T-cell (primary cell): Measurements from ENCODE around the gene PGAM1. TPM values are rescaled to one million over a fixed set of nuclear protein-coding genes. Genes with fewer than 3 reads are reported as not detected.
A peak's percentile ranks its signal among the peaks of the same experiment; 100 is the strongest.
"Not testable (repeated sequence)": the region's sequence is repeated elsewhere in the genome, so short reads cannot be mapped to it uniquely, and the experiment has no call there.

Experiments used
- ATAC-seq, 4 experiments: fragments of 200-7000 bp in 3 of 4; fragments of 150-1000 bp in 1 of 4; cut with Tn5 transposase; replicated peaks in 1 of 4; 1 replicate in 3 of 4; 2 replicates in 1 of 4; pipeline ENCODE4 v1.10.0; 2021; ENCODE audit warnings: moderate library complexity in 3 of 4, mild to moderate bottlenecking in 2 of 4, moderate number of reproducible peaks in 1 of 4
- CTCF ChIA-PET, 2 donors: fragments of 300-600 bp; sonication (Branson Sonifier 250); formaldehyde crosslinking; loops; one replicate each; lab custom pipeline; 2022; ENCODE audit warnings: antibody characterized with exemption in 2 of 2; lab: Charles Lee
- POLR2A ChIA-PET, 2 donors: fragments of 300-600 bp; sonication (Branson Sonifier 250); formaldehyde crosslinking; loops; one replicate each; lab custom pipeline; 2022; ENCODE audit warnings: antibody characterized with exemption in 2 of 2; lab: Charles Lee
- DNase-seq, 35 experiments: peaks; one replicate each; pipeline versions ENCODE4 v3.0.0 to v3.0.0-alpha.2; 2013 to 2023
- H3K27ac ChIP-seq: one replicate; pipeline ENCODE4 v1.5.1; 2013; ENCODE audit warnings: low read length
- H3K27me3 ChIP-seq, 2 experiments: replicated peaks in 1 of 2; 1 replicate in 1 of 2; 2 replicates in 1 of 2; pipeline versions ENCODE4 v1.6.1 to v1.7.0; 2013; ENCODE audit warnings: low read length in 1 of 2, mixed read lengths in 1 of 2; ENCODE audit not compliant: control insufficient read depth in 2 of 2, insufficient read depth in 2 of 2; ENCODE audit errors: extremely low read depth in 1 of 2
- H3K36me3 ChIP-seq, 2 donors: 1 replicate in 1 of 2; 2 replicates in 1 of 2; pipeline versions ENCODE4 v1.6.1 to v1.7.0; 2013; ENCODE audit warnings: low read length in 1 of 2; ENCODE audit not compliant: control insufficient read depth in 2 of 2, insufficient read depth in 1 of 2; ENCODE audit errors: extremely low read depth in 1 of 2
- H3K4me1 ChIP-seq, 2 experiments: 1 replicate in 1 of 2; 2 replicates in 1 of 2; pipeline versions ENCODE4 v1.6.1 to v1.7.0; 2013; ENCODE audit warnings: low read length in 2 of 2, mixed read lengths in 1 of 2; ENCODE audit not compliant: insufficient read depth in 2 of 2, control insufficient read depth in 1 of 2; ENCODE audit errors: extremely low read depth in 1 of 2
- H3K4me3 ChIP-seq, 2 donors: 1 replicate in 1 of 2; 2 replicates in 1 of 2; pipeline versions ENCODE4 v1.5.1 to v1.7.0; 2013; ENCODE audit warnings: mild to moderate bottlenecking in 2 of 2, low read length in 1 of 2, moderate library complexity in 1 of 2; ENCODE audit not compliant: control insufficient read depth in 1 of 2; ENCODE audit errors: extremely low read depth in 1 of 2
- H3K9me3 ChIP-seq: 2 replicates; pipeline ENCODE4 v1.7.0; 2013
- H3K27ac Mint-ChIP-seq, 2 donors: one replicate each; pipeline ENCODE4 v1.8.0; 2020 to 2021; ENCODE audit warnings: mild to moderate bottlenecking in 2 of 2, mixed read lengths in 2 of 2
- H3K27me3 Mint-ChIP-seq, 2 donors: one replicate each; pipeline ENCODE4 v1.8.0; 2021 to 2022; ENCODE audit warnings: mixed read lengths in 2 of 2
- H3K36me3 Mint-ChIP-seq: one replicate; pipeline ENCODE4 v1.8.0; 2021; ENCODE audit warnings: mixed read lengths
- H3K4me1 Mint-ChIP-seq, 3 donors: one replicate each; pipeline ENCODE4 v1.8.0; 2020 to 2022; ENCODE audit warnings: mixed read lengths in 3 of 3, mild to moderate bottlenecking in 1 of 3
- H3K4me3 Mint-ChIP-seq, 3 donors: one replicate each; pipeline ENCODE4 v1.8.0; 2020 to 2022; ENCODE audit warnings: mild to moderate bottlenecking in 3 of 3, mixed read lengths in 3 of 3, moderate library complexity in 3 of 3
- H3K9me3 Mint-ChIP-seq, 3 donors: one replicate each; pipeline ENCODE4 v1.8.0; 2020 to 2022; ENCODE audit warnings: mixed read lengths in 3 of 3
- WGBS: methylation state at CpG from one replicate; pipeline ENCODE4 v1.1.5; 2013; ENCODE audit warnings: missing lambda C conversion rate; ENCODE audit not compliant: insufficient coverage; 5-methylcytosine and 5-hydroxymethylcytosine counted together
- total RNA-seq, 35 experiments: library from RNA in 6 of 35; stranded (reverse) in 6 of 35; fragments of 120-200 nt in 1 of 35; gene quantifications; one replicate each; pipeline versions ENCODE4 v1.2.1 to v1.2.4 and lab custom pipeline; 2013 to 2026

The PGAM1 gene
- total RNA-seq, 5 donors from 2014 or later (not counting 1 experiment from before 2014, with no cell fraction given): 66.3 to 108 (median 94.8) TPM

DNA sequence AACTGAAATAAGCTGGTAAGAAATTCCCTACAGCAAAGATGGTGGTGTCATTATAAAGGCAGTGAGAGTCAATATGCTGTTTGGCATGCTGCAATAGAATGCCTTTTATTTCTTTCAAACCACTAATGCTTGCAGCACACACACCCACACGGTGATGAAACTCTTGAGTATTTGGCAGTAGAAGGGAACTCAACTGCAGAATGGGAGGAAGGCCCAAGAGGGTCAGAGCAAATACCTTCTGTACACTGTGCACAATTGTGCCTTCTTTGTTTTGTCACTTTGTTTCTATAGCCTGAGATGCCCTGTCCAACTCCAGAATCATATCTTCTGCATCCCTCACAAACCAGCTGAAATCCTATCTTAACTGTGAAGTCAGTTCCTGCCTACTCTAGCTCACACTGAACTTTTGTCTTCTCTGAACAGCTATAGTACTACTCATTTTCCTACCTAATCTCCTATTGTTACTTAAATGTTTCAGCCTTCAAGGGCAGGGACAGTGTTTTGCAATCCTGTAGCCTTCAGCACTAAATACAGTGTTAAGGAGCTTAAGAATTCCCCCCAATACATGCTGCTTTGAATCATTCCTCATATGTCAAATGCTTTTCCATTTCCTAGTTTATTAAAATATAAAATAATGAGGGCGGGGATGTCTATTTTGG is 50.1 kb downstream of the PGAM1 start:
- Histone ChIP-seq H3K27me3 (no peaks in the 10 kb centered on the region), H3K4me3 (no peak overlapping the region), H3K27ac (no peak overlapping the region), H3K36me3 (peaks cover 2 to 87% of the 10 kb centered on the region in 2 donors), H3K9me3 (no peaks in the 10 kb centered on the region), H3K4me1 (no peaks in the 10 kb centered on the region)
- Mint-ChIP-seq H3K9me3 (peaks cover 0 to 4% (median 0%) of the 10 kb centered on the region in 3 donors), H3K4me3 (no peak overlapping the region), H3K27ac (peak overlapping the region in 1 of 2 donors; percentile 13), H3K36me3 (peaks cover 59% of the 10 kb centered on the region), H3K27me3 (no peaks in the 10 kb centered on the region), H3K4me1 (no peaks in the 10 kb centered on the region)
- DNase-seq (no peak), ATAC-seq (no peak)
- ChIA-PET CTCF (interaction anchor here in 1 of 2 donors (0.6 kb wide), 1 partner anchor 164 kb away, joined by 3 read pairs; the partner anchor contains the start of gene PI4K2A), POLR2A (no interaction called here)
- WGBS: no CpG with 5 or more reads among the region's 2 CpGs

DNA sequence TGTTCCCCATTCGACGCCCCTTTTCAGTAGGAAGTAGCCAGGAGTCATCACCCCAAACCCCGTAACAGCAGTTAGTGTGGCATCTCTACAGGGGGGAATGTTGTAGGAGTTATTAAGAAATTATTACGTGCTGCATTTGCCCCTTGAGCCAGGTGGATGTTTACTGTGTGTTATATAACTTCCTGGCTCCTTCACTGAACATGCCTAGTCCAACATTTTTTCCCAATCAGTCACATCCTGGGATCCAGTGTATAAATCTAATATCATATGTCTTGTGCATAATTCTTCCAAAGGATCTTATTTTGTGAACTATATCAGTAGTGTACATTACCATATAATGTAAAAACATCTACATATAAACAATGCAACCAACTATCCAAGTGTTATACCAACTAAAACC is 53.4 kb downstream of the PGAM1 start:
- DNase-seq, H3K27ac ChIP-seq, H3K9me3 ChIP-seq, H3K4me3 ChIP-seq, H3K4me1 ChIP-seq, ATAC-seq, POLR2A ChIA-PET, CTCF ChIA-PET, H3K4me3 Mint-ChIP-seq, H3K4me1 Mint-ChIP-seq, H3K27ac Mint-ChIP-seq, H3K9me3 Mint-ChIP-seq, H3K27me3 ChIP-seq, H3K27me3 Mint-ChIP-seq: not testable (repeated sequence)
- peaks cover 11 to 84% of the 10 kb centered on the region in 2 donors for H3K36me3 ChIP-seq
- WGBS: no CpG with 5 or more reads among the region's 4 CpGs
- H3K36me3 Mint-ChIP-seq: peaks cover 54% of the 10 kb centered on the region

DNA sequence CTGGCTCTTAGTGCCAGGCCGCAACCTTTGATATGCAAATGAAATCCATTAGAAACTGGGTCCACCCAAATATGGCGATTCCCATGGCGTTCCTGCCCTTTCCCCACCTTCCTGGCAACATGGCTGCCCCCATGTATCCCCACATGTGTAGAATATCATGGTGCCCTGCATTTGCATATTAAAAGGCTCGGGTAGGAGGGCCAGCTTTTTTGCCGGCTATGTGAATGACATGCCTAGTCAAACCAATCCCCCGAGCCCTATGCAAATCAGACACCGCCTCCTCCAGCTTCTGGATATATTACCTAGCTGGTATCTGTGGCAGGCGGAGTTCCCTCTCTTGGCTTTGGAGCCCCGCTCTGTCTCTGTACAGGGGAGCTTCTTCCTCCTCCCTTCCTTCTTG is 53.9 kb downstream of the PGAM1 start:
- ChIA-PET POLR2A (no interaction called here), CTCF (no interaction called here)
- Mint-ChIP-seq H3K27me3 (no peaks in the 10 kb centered on the region), H3K27ac (no peak overlapping the region), H3K9me3 (peaks cover 0 to 3% (median 0%) of the 10 kb centered on the region in 3 donors), H3K4me1 (no peaks in the 10 kb centered on the region), H3K4me3 (no peak overlapping the region), H3K36me3 (peaks cover 51% of the 10 kb centered on the region)
- no peaks in the 10 kb centered on the region for H3K27me3 ChIP-seq
- WGBS: 82% methylated on average over 6 of the region's 9 CpGs
- no peak overlapping the region for H3K4me3 ChIP-seq
- ATAC-seq: no peak
- H3K9me3 ChIP-seq: no peaks in the 10 kb centered on the region
- H3K4me1 ChIP-seq: no peaks in the 10 kb centered on the region
- H3K36me3 ChIP-seq: peaks cover 11 to 79% of the 10 kb centered on the region in 2 donors
- H3K27ac ChIP-seq: no peak overlapping the region
- DNase-seq: no peak

DNA sequence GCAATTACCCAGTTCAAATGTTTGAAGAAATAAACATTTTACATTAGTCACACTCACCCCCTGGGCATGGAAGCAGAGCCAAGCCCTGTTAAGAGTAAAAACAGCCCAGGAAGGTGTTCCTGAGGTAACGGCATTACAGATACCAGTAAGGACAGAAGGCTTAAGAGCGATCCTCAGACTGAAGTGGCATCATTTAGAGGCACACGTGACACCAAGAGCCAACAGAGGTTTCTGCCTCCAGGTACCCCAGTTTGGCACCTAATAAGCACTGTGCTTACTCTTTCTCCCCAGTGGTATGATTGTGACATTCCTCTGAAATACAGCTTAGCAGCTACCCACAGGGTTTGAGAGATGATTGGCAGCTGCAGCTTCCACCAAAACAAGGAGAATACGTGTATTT is 55.1 kb downstream of the PGAM1 start:
- peaks cover 46% of the 10 kb centered on the region for H3K36me3 Mint-ChIP-seq
- WGBS: 90% methylated on average over 2 of the region's 4 CpGs
- DNase-seq: no peak
- CTCF ChIA-PET: interaction anchor here in 1 of 2 donors (0.8 kb wide), 1 partner anchor 17 kb away, joined by 3 read pairs; no protein-coding TSS in a partner anchor
- Histone ChIP-seq H3K27me3 (no peaks in the 10 kb centered on the region), H3K36me3 (peaks cover 8 to 76% of the 10 kb centered on the region in 2 donors), H3K4me3 (no peak overlapping the region), H3K9me3 (no peaks in the 10 kb centered on the region), H3K27ac (no peak overlapping the region), H3K4me1 (no peaks in the 10 kb centered on the region)
- no peak overlapping the region for H3K27ac Mint-ChIP-seq
- no peak overlapping the region for H3K4me3 Mint-ChIP-seq
- no peaks in the 10 kb centered on the region for H3K9me3 Mint-ChIP-seq
- POLR2A ChIA-PET: no interaction called here
- peaks cover 3 to 6% (median 5%) of the 10 kb centered on the region in 3 donors for H3K4me1 Mint-ChIP-seq
- no peak for ATAC-seq
- no peaks in the 10 kb centered on the region for H3K27me3 Mint-ChIP-seq

DNA sequence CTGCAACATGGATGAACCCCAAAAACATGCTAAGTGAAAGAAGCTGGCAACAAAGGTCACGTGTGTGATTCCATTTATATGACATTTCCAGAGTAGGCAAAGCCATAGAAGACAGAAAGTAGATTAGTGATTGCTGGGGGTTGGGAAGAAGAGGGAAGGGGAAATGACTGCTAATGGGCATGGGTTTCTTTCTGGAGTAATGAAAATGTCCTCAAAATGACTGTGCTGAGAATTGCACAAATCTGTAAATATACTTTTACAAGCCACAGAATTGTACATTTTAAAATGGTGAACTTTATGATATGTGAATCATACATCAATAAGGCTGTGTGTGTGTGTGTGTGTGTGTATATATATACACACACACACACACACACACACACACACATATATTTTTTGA is 56.4 kb downstream of the PGAM1 start:
- H3K27ac ChIP-seq: no peak overlapping the region
- Mint-ChIP-seq H3K9me3 (no peaks in the 10 kb centered on the region), H3K27ac (no peak overlapping the region), H3K36me3 (peaks cover 33% of the 10 kb centered on the region), H3K4me1 (peaks cover 6 to 9% (median 6%) of the 10 kb centered on the region in 3 donors), H3K4me3 (no peak overlapping the region), H3K27me3 (no peaks in the 10 kb centered on the region)
- no peaks in the 10 kb centered on the region for H3K27me3 ChIP-seq
- H3K4me1 ChIP-seq: no peaks in the 10 kb centered on the region
- H3K36me3 ChIP-seq: peaks cover 14 to 63% of the 10 kb centered on the region in 2 donors
- DNase-seq: no peak
- ATAC-seq: no peak
- H3K9me3 ChIP-seq: no peaks in the 10 kb centered on the region
- CTCF ChIA-PET: no interaction called here
- POLR2A ChIA-PET: no interaction called here
- H3K4me3 ChIP-seq: no peak overlapping the region
- 100% methylated on average over 1 of the region's 1 CpG for WGBS

Other genes with a start within 250 kb of the PGAM1 start
- under 1 TPM; 0.29 to 0.56 (median 0.49) TPM for gene SLIT1, start 240.2 kb upstream of the PGAM1 start, total RNA-seq
- gene ARHGAP19, start 133.6 kb upstream of the PGAM1 start, total RNA-seq: 10 to 100 TPM; 11.0 to 18.9 (median 15.0) TPM
- 10 to 100 TPM; 20.6 to 47.9 (median 23.4) TPM for gene FRAT1, start 106.9 kb upstream of the PGAM1 start, total RNA-seq
- 10 to 100 TPM; 23.3 to 29.0 (median 28.3) TPM for gene FRAT2, start 91.5 kb upstream of the PGAM1 start, total RNA-seq
- 10 to 100 TPM; 25.9 to 91.4 (median 33.5) TPM for gene RRP12, start 24.9 kb upstream of the PGAM1 start, total RNA-seq
- gene EXOSC1, start 19.8 kb downstream of the PGAM1 start, total RNA-seq: 10 to 100 TPM; 32.2 to 51.0 (median 46.8) TPM
- gene ZDHHC16, start 20.0 kb downstream of the PGAM1 start, total RNA-seq: 10 to 100 TPM; 16.1 to 38.8 (median 36.2) TPM
- 100 to 1,000 TPM in 2 of 5 donors, 10 to 100 TPM in 3; 73.8 to 106 (median 93.7) TPM for gene MMS19, start 72.2 kb downstream of the PGAM1 start, total RNA-seq
- 1 to 10 TPM; 1.0 to 2.4 (median 1.9) TPM for gene UBTD1, start 72.7 kb downstream of the PGAM1 start, total RNA-seq
- under 1 TPM in 1 of 5 donors, not detected in 4; 0.35 TPM for gene ANKRD2, start 146.6 kb downstream of the PGAM1 start, total RNA-seq
- under 1 TPM in 1 of 5 donors, not detected in 4; 0.18 TPM for gene HOGA1, start 158.2 kb downstream of the PGAM1 start, total RNA-seq
- not detected for gene C10orf62, start 163.5 kb downstream of the PGAM1 start, total RNA-seq
- gene MORN4, start 207.3 kb downstream of the PGAM1 start, total RNA-seq: 1 to 10 TPM in 4 of 5 donors, under 1 TPM in 1; 0.84 to 4.4 (median 1.5) TPM
- gene PI4K2A, start 214.5 kb downstream of the PGAM1 start, total RNA-seq: 10 to 100 TPM in 4 of 5 donors, 1 to 10 TPM in 1; 9.0 to 23.1 (median 11.0) TPM